NCI-H1417 (cell line): ENCODE results near the gene DLG5.
A peak's percentile ranks its signal among the peaks of the same experiment; 100 is the strongest.

Source experiments
- DNase-seq, 3 experiments: peaks; one replicate each; lab custom pipeline; 2025; lab: John Stamatoyannopoulos, UW

The DLG5 gene

DNA sequence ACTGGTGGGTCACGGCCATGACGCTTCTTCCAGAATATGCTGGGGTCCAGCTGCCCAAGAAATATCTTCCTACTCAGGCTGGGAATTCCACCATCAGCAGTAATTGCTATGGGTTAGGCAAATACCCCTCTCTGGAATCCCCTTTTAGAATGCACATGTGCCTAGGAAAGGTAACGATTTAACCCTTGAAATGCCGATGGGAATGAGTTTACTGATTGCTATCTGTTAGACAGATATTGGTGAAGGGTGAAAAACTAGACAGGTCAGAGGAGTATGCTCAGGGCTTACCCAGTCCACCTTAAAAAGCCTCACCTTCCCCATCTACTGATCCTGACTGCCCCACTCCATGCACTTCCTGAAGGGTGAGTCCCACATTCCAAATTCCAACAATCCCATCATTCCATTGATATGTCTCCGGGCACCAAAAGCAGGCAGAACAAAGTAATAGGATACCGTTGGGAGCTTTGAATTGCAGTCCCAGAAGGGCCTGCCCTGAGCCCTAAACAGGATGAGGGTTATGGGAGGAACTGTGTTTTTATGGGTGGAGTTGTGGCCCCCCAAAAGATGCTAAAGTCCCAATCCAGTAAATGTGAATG lies 59.3 kb downstream of the DLG5 start:
- DNase-seq = no peak

- DNase-seq = peak in 1 of 3 experiments; percentile 13
Observed at GRCh38 chr10:77866598-77866997, 60.0 kb downstream of the DLG5 start.

DNA sequence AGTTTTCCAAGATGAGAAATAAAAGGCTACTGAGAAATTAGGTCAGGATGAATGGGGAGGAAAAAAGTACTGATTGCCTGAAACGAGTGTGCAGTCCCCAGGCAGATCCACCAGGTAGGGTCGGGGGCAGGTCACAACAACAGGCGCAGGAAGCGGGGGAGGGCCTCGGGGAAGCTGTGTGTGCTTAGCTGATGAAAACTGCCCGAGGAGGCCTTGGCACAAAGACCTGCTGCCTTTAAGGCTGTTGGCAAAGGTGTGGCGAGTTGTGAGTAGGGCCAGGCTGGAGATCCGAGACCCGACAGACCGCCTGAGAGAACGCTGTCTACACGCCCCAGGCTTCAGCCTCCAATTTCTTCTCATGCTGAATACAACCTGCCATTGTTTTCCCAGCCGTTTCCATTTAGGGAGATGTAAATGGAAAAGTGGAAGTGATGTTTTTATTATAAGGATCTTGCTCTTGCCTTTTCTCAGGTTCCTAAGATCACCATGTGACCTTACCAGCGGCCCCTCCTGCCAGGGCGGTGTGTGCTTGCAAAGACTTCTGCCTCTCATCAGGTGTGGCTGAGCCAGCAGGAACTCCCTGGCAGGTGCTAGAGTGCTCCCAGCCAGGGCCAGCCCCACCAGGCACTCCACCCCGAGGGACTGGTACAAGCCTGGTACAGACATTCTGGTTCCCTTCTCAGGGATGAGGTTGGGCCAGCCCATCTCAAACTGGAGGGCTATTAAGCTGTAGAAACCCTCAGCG lies 60.8 kb downstream of the DLG5 start:
- DNase-seq = peak; percentile 49 to 89 (median 79)

DNA sequence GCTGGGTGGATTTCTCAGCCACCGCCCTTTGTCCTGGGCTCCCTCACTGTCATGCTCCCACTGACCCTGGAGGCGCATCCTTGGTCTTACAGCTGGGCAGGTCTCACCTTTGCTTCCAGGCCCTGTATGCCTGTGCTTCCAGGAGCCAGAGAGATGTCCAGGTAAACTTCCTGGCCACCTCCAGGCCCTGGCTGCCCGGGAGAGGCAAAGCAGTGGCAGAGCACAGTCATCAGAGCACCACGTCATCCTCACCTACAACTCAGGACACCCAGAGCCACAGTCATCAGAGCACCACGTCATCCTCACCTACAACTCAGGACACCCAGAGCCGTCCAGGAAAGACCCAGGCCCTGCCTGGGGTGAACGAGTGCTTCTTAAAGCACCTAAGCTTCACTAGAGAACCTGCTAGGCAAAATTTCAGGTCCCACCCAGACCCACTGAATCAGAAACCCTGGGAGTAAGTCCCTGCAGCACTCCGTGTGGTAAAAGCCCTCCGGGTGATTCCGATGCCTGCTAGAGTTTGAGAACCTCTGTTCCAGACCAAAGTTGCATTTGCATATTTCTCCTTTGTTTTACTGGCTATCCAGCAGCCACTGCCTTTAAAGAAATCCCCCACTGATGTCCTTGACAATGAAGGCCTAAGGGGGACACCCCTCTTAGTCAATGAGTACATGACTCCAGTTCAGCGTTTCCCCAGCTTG lies 62.3 kb downstream of the DLG5 start:
- DNase-seq = no peak

DNA sequence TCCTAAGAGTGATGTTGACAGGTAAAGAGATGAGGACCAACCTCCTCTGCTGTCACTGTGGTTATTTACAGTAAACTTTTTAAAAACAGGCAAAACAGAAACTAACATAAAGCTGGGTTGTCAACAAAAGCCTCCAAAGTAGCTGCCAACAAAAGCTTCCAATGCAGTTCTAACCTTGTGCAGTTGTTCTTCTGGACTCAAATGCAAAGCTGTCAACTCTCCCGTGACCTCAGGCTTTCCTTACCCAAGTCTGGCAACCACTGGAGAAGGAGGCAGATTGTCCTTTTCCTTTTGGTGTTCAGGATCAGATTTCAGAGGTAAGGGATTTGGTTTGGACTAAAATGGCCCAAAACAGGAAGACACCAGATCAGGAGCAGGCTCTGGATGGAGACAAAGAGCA lies 63.1 kb downstream of the DLG5 start:
- DNase-seq = no peak

GRCh38 chr10:77862595-77862994 lies 64.0 kb downstream of the DLG5 start:
- no peak for DNase-seq

- DNase-seq = no peak
Observed at GRCh38 chr10:77861366-77861765, 65.2 kb downstream of the DLG5 start.

DNA sequence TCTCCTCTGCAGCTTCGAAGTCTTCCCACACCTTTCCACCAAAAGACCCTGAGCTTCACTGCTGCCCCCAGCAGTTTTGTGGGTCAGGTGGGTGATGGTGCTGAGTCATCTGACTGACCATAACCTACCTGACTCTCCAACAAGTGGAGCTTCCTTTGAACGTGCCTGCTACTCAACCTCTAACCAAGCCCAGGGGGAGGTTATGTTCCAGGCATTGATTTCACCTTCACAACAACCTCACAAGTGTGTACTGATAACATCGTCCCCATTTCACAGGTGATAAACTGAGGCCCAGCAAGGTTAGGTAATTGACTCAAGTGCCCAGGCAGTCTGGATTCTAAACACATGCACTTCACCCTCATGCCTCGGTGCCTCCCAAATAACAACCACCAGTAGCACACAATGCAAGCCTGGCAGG lies 66.7 kb downstream of the DLG5 start:
- DNase-seq = no peak

DNA sequence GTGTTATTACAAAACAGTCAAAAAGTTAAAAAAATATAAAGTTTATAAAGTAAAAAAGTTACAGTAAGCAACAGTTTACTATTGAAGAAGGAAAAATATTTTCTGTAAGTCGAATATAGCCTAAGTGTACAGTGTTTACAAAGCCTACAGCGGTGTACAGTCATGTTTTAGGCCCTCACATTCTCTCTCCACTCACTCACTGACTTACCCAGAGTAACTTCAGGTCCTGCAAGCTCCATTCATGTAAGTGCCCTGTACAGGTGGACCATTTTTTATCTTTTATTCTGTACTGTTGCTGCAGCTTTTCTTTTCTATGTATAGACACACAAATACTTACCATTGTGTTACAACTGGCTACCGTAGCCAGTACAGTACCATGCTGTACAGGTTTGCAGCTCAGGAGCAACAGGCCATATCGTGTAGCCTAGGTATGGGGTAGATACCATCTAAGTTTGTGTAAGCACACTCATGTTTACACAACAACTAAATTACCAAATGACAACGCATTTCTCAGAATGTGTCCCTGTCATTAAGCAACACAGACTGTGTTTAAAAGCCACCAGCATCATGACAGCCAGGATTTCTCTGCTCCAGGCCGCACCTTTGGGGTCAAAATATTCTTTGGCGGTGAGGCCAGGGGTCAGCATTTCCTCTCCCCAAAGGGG lies 67.2 kb downstream of the DLG5 start:
- DNase-seq = no peak

DNA sequence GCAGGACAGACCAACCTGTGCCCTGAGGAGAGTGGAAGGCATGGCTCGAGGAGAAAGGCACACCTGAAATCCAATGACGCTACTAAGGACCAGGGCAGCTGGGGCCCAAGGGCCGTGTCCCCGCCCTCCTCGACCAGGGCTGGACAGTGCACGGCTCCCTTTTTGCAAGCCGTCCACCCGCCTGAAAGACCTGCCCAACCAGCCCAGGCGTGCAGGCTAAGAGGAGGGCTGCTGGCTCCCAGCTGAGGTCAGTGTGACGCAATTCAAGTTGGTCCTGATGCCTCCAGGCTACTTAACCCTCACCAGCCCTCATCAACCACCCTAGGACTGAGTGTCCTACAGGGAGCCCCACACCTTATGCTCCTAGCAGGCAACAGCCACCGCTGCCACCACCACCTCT lies 69.3 kb downstream of the DLG5 start:
- no peak for DNase-seq

- no peak for DNase-seq
Observed at GRCh38 chr10:77856566-77856965, 70.0 kb downstream of the DLG5 start.

- no peak for DNase-seq
Observed at GRCh38 chr10:77855404-77856155, 71.0 kb downstream of the DLG5 start.

GRCh38 chr10:77854115-77854514 lies 72.4 kb downstream of the DLG5 start:
- DNase-seq = no peak

- no peak for DNase-seq
Observed at GRCh38 chr10:77853256-77853655, 73.3 kb downstream of the DLG5 start.

GRCh38 chr10:77850620-77851231 lies 75.8 kb downstream of the DLG5 start:
- no peak for DNase-seq

DNA sequence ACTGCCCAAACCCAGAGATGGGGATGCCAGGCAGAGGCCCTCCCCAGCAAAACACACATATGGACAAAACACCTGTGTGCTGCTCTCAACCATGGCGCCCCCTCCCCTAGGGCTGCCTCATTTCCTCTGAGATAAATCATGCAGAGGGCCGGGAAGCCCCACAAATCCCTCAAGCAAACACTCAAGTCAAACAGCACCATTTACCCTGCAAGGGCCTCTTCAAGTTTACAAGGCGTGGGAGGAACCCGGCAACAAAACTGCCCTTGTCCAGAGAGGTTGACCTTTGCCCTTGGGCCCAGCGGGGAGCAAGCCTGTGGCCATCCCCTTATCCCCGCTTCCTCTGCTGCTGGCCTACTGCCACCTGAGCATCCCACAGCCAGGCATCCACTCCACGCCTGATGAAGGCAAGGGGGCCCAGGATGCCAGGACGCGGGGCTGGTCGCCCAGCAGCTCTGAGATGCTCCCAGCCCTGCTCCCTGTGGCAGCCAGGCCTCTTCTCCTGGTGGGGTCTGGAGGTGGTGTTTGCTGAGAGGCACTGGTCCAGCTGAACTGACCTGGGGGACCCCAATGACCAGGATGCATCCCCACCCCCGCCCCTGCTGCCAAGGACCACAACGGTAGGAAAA lies 77.4 kb downstream of the DLG5 start:
- DNase-seq = peak; percentile 12 to 76 (median 19)

DNA sequence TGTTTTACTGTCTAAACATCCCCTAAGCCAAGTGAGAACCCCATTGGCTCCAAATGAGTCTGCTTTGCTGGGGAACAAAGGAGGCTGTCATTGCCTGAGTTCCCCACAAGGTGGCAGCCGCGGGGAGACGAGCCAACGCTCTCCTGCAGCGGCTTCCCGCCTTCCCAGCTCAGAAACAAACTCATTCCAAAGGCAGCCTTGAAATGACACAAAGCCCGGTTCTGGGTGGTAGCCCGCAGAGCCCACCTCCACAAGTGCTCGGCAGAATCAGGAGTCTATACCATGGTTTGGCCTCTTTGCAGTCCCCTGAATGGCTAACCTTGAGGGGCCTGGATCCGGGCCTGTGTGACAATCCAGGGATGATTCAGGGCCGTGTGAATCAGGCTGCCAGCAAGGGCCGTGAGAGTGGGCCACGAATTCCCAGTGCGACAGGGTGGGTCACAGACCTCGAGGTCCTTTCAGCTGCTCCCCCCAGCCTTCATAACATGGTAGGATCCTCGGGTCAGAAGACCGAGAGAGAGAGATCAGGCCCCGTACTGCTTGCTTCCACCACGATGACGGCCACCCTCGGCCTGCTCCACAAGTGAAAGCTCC lies 79.7 kb downstream of the DLG5 start:
- peak; percentile 53 to 74 (median 53) for DNase-seq

- no peak for DNase-seq
Observed at GRCh38 chr10:77845451-77845850, 81.1 kb downstream of the DLG5 start.

DNA sequence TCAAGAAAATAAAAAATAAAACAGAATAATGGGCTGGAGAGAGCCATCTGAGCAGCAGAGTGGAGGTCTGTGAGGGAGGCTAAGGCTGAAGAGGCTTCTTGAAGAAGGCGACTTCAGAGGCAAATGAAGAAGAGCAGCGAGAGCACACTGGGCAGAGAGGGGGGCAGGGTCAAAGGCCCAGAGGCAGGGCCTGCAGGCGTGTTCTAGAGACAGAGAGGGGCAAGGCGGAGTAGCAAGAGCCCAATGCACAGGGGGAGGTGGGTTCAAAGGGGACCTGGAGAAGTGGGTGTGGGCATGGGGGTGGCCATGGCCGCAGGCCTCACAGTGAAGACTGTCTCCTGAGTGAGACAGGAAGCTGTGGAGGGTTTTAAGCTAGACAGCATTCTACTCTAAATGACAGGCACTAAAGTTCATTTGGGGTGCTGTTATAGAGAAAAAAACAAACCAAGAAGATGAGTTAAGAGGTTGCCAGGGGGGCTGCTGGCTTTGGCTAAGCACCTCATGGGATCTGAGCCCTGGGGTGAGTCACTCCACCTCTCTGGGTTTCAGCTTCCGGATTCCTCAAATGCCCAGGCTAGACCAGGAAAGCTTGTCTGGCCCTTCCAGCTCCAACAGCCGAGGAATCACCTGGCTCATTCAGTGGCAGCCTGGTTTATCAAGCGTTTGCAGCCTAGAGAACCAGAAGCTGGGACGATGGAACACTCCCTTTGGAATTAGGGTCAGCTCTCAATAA lies 81.7 kb downstream of the DLG5 start:
- DNase-seq = no peak

DNA sequence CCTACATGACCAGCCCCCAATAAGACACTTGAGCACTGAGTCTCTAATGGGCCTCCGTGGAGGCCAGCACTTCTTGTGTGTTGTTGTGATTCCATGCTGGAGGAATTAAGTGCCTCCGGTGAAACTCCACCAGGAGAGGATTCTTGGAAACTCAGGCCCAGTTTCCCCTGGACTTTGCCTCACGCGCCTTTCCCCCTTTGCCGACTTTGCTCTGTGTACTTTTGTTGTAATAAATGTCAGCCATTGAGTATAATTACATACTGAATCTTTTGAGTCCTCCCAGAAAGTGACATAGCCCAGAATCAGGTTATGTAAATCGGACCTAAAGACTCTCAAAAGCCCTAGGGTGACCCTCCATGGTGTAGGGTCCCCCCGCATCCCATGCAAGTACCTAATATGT lies 82.4 kb downstream of the DLG5 start:
- no peak for DNase-seq
